Sigmoid colon (tissue), 7 donors: ENCODE measurements around the gene FAM81A. TPM values are rescaled to one million over a fixed set of nuclear protein-coding genes. Genes with fewer than 3 reads are reported as not detected.
A peak's percentile ranks its signal among the peaks of the same experiment; 100 is the strongest.

Source experiments
- DNase-seq: peaks from one replicate; pipeline ENCODE4 v3.0.0-alpha.2; 2019
- H3K27ac ChIP-seq, 4 donors: fragments of 200-600 bp; sonication (generic); one replicate each; pipeline ENCODE4 v1.5.1; 2016 to 2019; ENCODE audit warnings: mild to moderate bottlenecking in 1 of 4
- H3K27me3 ChIP-seq, 3 donors: fragments of 200-600 bp; sonication (generic); one replicate each; pipeline ENCODE4 v1.5.1; 2019; ENCODE audit warnings: mild to moderate bottlenecking in 1 of 3
- H3K36me3 ChIP-seq, 4 donors: fragments of 200-600 bp; sonication (generic); one replicate each; pipeline ENCODE4 v1.5.1; 2016 to 2019
- H3K4me1 ChIP-seq, 4 donors: fragments of 200-600 bp; sonication (generic); one replicate each; pipeline ENCODE4 v1.5.1; 2017 to 2019
- H3K4me3 ChIP-seq, 4 donors: fragments of 200-600 bp; sonication (generic); one replicate each; pipeline ENCODE4 v1.5.1; 2017 to 2019; ENCODE audit warnings: mild to moderate bottlenecking in 2 of 4, moderate library complexity in 1 of 4
- H3K9me3 ChIP-seq, 4 donors: fragments of 200-600 bp in 3 of 4; sonication (generic) in 3 of 4; one replicate each; pipeline versions ENCODE4 v1.5.1 to v1.6.1; 2013 to 2019
- CTCF ChIP-seq, 4 experiments: fragments of 450-650 bp in 3 of 4; fragments of 200-600 bp in 1 of 4; IDR thresholded peaks; one replicate each; pipeline ENCODE4 v1.5.1; 2016 to 2019; ENCODE audit warnings: antibody characterized with exemption in 4 of 4, mild to moderate bottlenecking in 3 of 4, moderate library complexity in 2 of 4
- EP300 ChIP-seq, 4 donors: sonication (generic); formaldehyde crosslinking; IDR thresholded peaks; one replicate each; pipeline ENCODE4 v1.6.1; 2017; ENCODE audit warnings: antibody characterized with exemption in 4 of 4
- POLR2A ChIP-seq, 2 donors: fragments of 450-650 bp; IDR thresholded peaks; one replicate each; pipeline ENCODE4 v1.6.1; 2016; ENCODE audit warnings: antibody characterized with exemption in 2 of 2, mild to moderate bottlenecking in 2 of 2, moderate library complexity in 2 of 2
- POLR2AphosphoS5 ChIP-seq, 4 donors: sonication (generic); formaldehyde crosslinking; IDR thresholded peaks; one replicate each; pipeline ENCODE4 v1.6.1; 2017; ENCODE audit warnings: antibody characterized with exemption in 4 of 4
- WGBS, 2 donors: extraction: QIAGEN DNeasy Blood & Tissue Kit; methylation state at CpG; one replicate each; pipeline ENCODE4 v1.1.7; 2013; 5-methylcytosine and 5-hydroxymethylcytosine counted together
- intact Hi-C: fragments of 100-400 bp; cut with DNase I; formaldehyde crosslinking; loops from one replicate; pipeline ENCODE4 v1.15.1; 2023
- polyA plus RNA-seq, 3 donors: library from polyadenylated mRNA; stranded (reverse); fragments of 200-250 nt; gene quantifications; one replicate each; pipeline ENCODE4 v1.2.3, GENCODE V29; 2013
- total RNA-seq, 4 donors: library from RNA; depleted of rRNA; stranded (reverse); fragments of >200 nt; gene quantifications; one replicate each; pipeline ENCODE4 v1.1.0, GENCODE V29; 2016
- donor health status: healthy with polysubstance abuse.
- donor health status: Bipolar disorder and iron deficiency.
- donor health status: healthy.

FAM81A gene
- total and polyA plus RNA-seq, 7 donors: under 0.01 to 4.7 (median 2.5) TPM; not detected in 1

- WGBS, 2 donors: 41 to 46% methylated on average over 9 of the region's 9 CpGs
- no peaks in the 10 kb centered on the region for H3K4me1 ChIP-seq
- intact Hi-C loops: no loop called here
Observed at GRCh38 chr15:59543721-59544547, 105.9 kb downstream of the FAM81A start.

GRCh38 chr15:59545573-59545972 lies 107.6 kb downstream of the FAM81A start:
- 21 to 70% methylated on average over 8 of the region's 8 CpGs for WGBS, 2 donors
- H3K27me3 ChIP-seq: no peaks in the 10 kb centered on the region
- TF ChIP-seq CTCF (IDR thresholded peaks at IDR 0.05): no peak
- no peak for TF ChIP-seq POLR2A (IDR thresholded peaks at IDR 0.05)
- TF ChIP-seq EP300 (IDR thresholded peaks at IDR 0.05): no peak
- intact Hi-C loops: no loop called here
- H3K9me3 ChIP-seq: no peaks in the 10 kb centered on the region
- H3K4me1 ChIP-seq: no peaks in the 10 kb centered on the region
- H3K36me3 ChIP-seq: no peaks in the 10 kb centered on the region
- DNase-seq: peak; percentile 20
- H3K27ac ChIP-seq: no peak overlapping the region
- no peak overlapping the region for H3K4me3 ChIP-seq

More at GRCh38 chr15:59543721-59544547, 105.9 kb downstream of the FAM81A start:
- H3K36me3 ChIP-seq: no peaks in the 10 kb centered on the region
- TF ChIP-seq EP300 (IDR thresholded peaks at IDR 0.05) (no peak), POLR2AphosphoS5 (IDR thresholded peaks at IDR 0.05) (no peak)
- no peak overlapping the region for H3K4me3 ChIP-seq
- H3K27me3 ChIP-seq: no peaks in the 10 kb centered on the region
- no peak overlapping the region for H3K27ac ChIP-seq
- peak; percentile 30 for DNase-seq
- no peaks in the 10 kb centered on the region for H3K9me3 ChIP-seq

GRCh38 chr15:59548501-59549226 lies 110.7 kb downstream of the FAM81A start:
- WGBS, 2 donors: 45 to 65% methylated on average over 9 of the region's 9 CpGs
- H3K4me3 ChIP-seq: no peak overlapping the region

GRCh38 chr15:59549301-59550185 lies 111.6 kb downstream of the FAM81A start:
- DNase-seq: peak; percentile 20
- no peaks in the 10 kb centered on the region for H3K9me3 ChIP-seq
- TF ChIP-seq POLR2A (IDR thresholded peaks at IDR 0.05): no peak
- TF ChIP-seq CTCF (IDR thresholded peaks at IDR 0.05): no peak
- TF ChIP-seq EP300 (IDR thresholded peaks at IDR 0.05): no peak
- TF ChIP-seq POLR2AphosphoS5 (IDR thresholded peaks at IDR 0.05): no peak
- no peak overlapping the region for H3K27ac ChIP-seq
- WGBS, 2 donors: 16 to 59% methylated on average over 9 of the region's 9 CpGs
- H3K36me3 ChIP-seq: no peaks in the 10 kb centered on the region
- no peaks in the 10 kb centered on the region for H3K27me3 ChIP-seq
- intact Hi-C loops: no loop called here
- H3K4me3 ChIP-seq: no peak overlapping the region
- no peaks in the 10 kb centered on the region for H3K4me1 ChIP-seq

More at GRCh38 chr15:59548501-59549226, 110.7 kb downstream of the FAM81A start:
- Histone ChIP-seq H3K36me3 (no peaks in the 10 kb centered on the region), H3K9me3 (no peaks in the 10 kb centered on the region), H3K27ac (no peak overlapping the region), H3K27me3 (no peaks in the 10 kb centered on the region), H3K4me1 (no peaks in the 10 kb centered on the region)
- peak; percentile 13 for DNase-seq
- intact Hi-C loops: no loop called here
- TF ChIP-seq CTCF (IDR thresholded peaks at IDR 0.05) (no peak), EP300 (IDR thresholded peaks at IDR 0.05) (no peak), POLR2A (IDR thresholded peaks at IDR 0.05) (no peak), POLR2AphosphoS5 (IDR thresholded peaks at IDR 0.05) (no peak)
